GM19193 (cell line): ENCODE results near the gene SF3B1.

ENCODE experiments used
- POLR2A ChIP-seq: IDR thresholded peaks from 4 replicates; pipeline ENCODE4 v1.6.1; 2011; ENCODE audit not compliant: insufficient read depth, insufficient read length; ENCODE audit errors: extremely low read depth

Gene SF3B1

GRCh38 chr2:197391220-197391717 is 43.6 kb downstream of the SF3B1 start:
- no peak for TF ChIP-seq POLR2A

GRCh38 chr2:197388866-197389587 is 45.8 kb downstream of the SF3B1 start:
- no peak for TF ChIP-seq POLR2A

- no peak for TF ChIP-seq POLR2A
These were observed 47.6 kb downstream of the SF3B1 start for GRCh38 chr2:197387179-197387578.

- no peak for TF ChIP-seq POLR2A
These were observed 48.6 kb downstream of the SF3B1 start for GRCh38 chr2:197386242-197386641.

- TF ChIP-seq POLR2A, result no peak
These were observed 51.0 kb downstream of the SF3B1 start for GRCh38 chr2:197383825-197384224.

- no peak for TF ChIP-seq POLR2A
These were observed 53.2 kb downstream of the SF3B1 start for GRCh38 chr2:197381641-197382040.

- no peak for TF ChIP-seq POLR2A
These were observed 56.1 kb downstream of the SF3B1 start for GRCh38 chr2:197378494-197379307.

- TF ChIP-seq POLR2A, result no peak
These were observed 56.7 kb downstream of the SF3B1 start for GRCh38 chr2:197378086-197378485.

- TF ChIP-seq POLR2A, result no peak
These were observed 57.2 kb downstream of the SF3B1 start for GRCh38 chr2:197377670-197378069.

GRCh38 chr2:197372592-197372991 is 62.2 kb downstream of the SF3B1 start:
- TF ChIP-seq POLR2A, result no peak

GRCh38 chr2:197369933-197370320 is 64.9 kb downstream of the SF3B1 start:
- TF ChIP-seq POLR2A, result no peak

- no peak for TF ChIP-seq POLR2A
These were observed 65.4 kb downstream of the SF3B1 start for GRCh38 chr2:197369228-197369932.

- no peak for TF ChIP-seq POLR2A
These were observed 66.4 kb downstream of the SF3B1 start for GRCh38 chr2:197368412-197368811.

GRCh38 chr2:197363998-197364397 is 70.8 kb downstream of the SF3B1 start:
- no peak for TF ChIP-seq POLR2A

GRCh38 chr2:197360744-197361156 is 74.1 kb downstream of the SF3B1 start:
- no peak for TF ChIP-seq POLR2A
